ENCODE measurements around the gene TINCR.

The TINCR gene

GRCh38 chr19:5605362-5605761 is 37.6 kb upstream of the TINCR start:
- no peak for DNase-seq (ENCODE audit: insufficient read length, low spot score)
- no peak for FAIRE-seq
- TF ChIP-seq PAX5 (IDR thresholded peaks at IDR 0.05; ENCODE audit: insufficient read depth, low read length, severe bottlenecking) (no peak), POU2F2 (IDR thresholded peaks at IDR 0.05; ENCODE audit: low read depth, low read length) (no peak), TAF1 (IDR thresholded peaks at IDR 0.05; ENCODE audit: low read depth, low read length) (no peak), POLR2A (IDR thresholded peaks at IDR 0.05; ENCODE audit: low read depth, low read length) (no peak), POLR2AphosphoS5 (IDR thresholded peaks at IDR 0.05; ENCODE audit: low read depth, low read length) (no peak), SPI1 (IDR thresholded peaks at IDR 0.05; ENCODE audit: low read depth, low read length) (no peak)

DNA sequence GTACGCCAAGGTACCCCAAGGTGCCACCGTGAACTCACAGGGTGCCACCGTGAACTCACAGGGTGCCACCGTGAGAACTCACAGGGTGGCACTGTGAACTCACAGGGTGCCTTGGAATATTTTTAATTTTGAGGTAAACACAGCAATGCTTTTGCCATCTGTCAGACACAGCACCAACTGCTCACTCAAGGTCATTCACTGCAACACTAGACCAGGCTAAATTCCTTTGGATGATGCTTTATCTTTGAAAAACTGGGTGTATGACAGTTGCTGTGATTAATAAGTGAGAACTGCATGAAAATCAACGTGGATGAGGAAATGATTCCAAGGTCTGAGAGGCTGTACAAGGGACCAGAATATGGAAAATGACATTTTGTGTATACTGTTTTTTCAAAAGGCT is 35.9 kb upstream of the TINCR start:
- DNase-seq (ENCODE audit: insufficient read length, low spot score) = no peak
- TF ChIP-seq SPI1 (IDR thresholded peaks at IDR 0.05; ENCODE audit: low read depth, low read length) = no peak
- no peak for TF ChIP-seq PAX5 (IDR thresholded peaks at IDR 0.05; ENCODE audit: insufficient read depth, low read length, severe bottlenecking)
- no peak for TF ChIP-seq POLR2A (IDR thresholded peaks at IDR 0.05; ENCODE audit: low read depth, low read length)
- no peak for TF ChIP-seq POU2F2 (IDR thresholded peaks at IDR 0.05; ENCODE audit: low read depth, low read length)
- no peak for TF ChIP-seq TAF1 (IDR thresholded peaks at IDR 0.05; ENCODE audit: low read depth, low read length)
- TF ChIP-seq POLR2AphosphoS5 (IDR thresholded peaks at IDR 0.05; ENCODE audit: low read depth, low read length) = no peak
- no peak for FAIRE-seq

DNA sequence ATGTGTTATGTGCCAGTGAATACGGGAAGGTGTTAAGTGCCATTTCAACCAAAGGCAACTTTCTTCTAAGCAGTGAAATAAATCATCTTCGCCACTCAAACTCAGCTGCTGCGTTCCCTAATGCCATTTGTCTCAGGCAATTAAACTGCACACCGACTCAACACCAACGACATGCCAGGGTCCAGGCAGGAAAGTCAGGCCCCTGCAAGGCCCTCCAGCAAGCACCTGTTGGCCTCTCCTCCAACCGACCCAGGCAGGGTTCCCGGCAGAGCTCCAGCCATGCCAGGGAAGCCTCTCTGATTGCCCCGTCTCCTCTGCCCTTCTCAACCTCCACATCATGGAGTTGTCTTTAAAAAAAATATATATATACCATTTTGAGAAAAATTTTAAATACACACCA is 33.0 kb upstream of the TINCR start:
- TF ChIP-seq POLR2A (IDR thresholded peaks at IDR 0.05; ENCODE audit: low read depth, low read length) (no peak), TAF1 (IDR thresholded peaks at IDR 0.05; ENCODE audit: low read depth, low read length) (no peak), POU2F2 (IDR thresholded peaks at IDR 0.05; ENCODE audit: low read depth, low read length) (no peak), POLR2AphosphoS5 (IDR thresholded peaks at IDR 0.05; ENCODE audit: low read depth, low read length) (no peak), PAX5 (IDR thresholded peaks at IDR 0.05; ENCODE audit: insufficient read depth, low read length, severe bottlenecking) (no peak), SPI1 (IDR thresholded peaks at IDR 0.05; ENCODE audit: low read depth, low read length) (no peak)
- DNase-seq (ENCODE audit: insufficient read length, low spot score) (no peak), FAIRE-seq (no peak)

GRCh38 chr19:5595745-5596144 is 28.0 kb upstream of the TINCR start:
- no peak for DNase-seq (ENCODE audit: insufficient read length, low spot score)
- TF ChIP-seq TAF1 (IDR thresholded peaks at IDR 0.05; ENCODE audit: low read depth, low read length) (no peak), POLR2A (IDR thresholded peaks at IDR 0.05; ENCODE audit: low read depth, low read length) (no peak), POLR2AphosphoS5 (IDR thresholded peaks at IDR 0.05; ENCODE audit: low read depth, low read length) (no peak), SPI1 (IDR thresholded peaks at IDR 0.05; ENCODE audit: low read depth, low read length) (no peak), PAX5 (IDR thresholded peaks at IDR 0.05; ENCODE audit: insufficient read depth, low read length, severe bottlenecking) (no peak), POU2F2 (IDR thresholded peaks at IDR 0.05; ENCODE audit: low read depth, low read length) (no peak)
- FAIRE-seq = no peak

DNA sequence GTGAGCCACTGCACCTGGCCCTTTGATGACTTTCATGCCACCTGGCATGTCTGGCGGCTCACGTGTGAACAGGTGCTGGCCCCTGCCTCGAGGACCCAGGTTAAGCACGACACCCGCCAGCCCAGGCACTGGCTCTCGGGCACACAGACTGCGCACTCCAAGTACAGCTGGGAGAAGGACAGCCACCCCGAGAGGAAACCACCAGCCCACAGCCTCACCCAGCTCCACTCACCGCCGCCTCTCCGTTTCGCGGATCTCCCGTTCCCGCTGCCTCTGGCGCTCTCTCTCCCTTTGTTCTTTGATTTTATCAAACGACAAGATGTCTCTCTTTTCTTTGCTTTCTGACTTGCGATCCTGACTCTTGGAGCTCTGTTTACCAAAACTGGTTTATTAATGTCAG is 27.4 kb upstream of the TINCR start:
- FAIRE-seq (no peak), DNase-seq (ENCODE audit: insufficient read length, low spot score) (no peak)
- TF ChIP-seq SPI1 (IDR thresholded peaks at IDR 0.05; ENCODE audit: low read depth, low read length) = no peak
- TF ChIP-seq POU2F2 (IDR thresholded peaks at IDR 0.05; ENCODE audit: low read depth, low read length) = no peak
- TF ChIP-seq POLR2AphosphoS5 (IDR thresholded peaks at IDR 0.05; ENCODE audit: low read depth, low read length) = no peak
- no peak for TF ChIP-seq TAF1 (IDR thresholded peaks at IDR 0.05; ENCODE audit: low read depth, low read length)
- TF ChIP-seq PAX5 (IDR thresholded peaks at IDR 0.05; ENCODE audit: insufficient read depth, low read length, severe bottlenecking) = no peak
- no peak for TF ChIP-seq POLR2A (IDR thresholded peaks at IDR 0.05; ENCODE audit: low read depth, low read length)

- no peak for FAIRE-seq
- no peak for TF ChIP-seq TAF1 (IDR thresholded peaks at IDR 0.05; ENCODE audit: low read depth, low read length)
- no peak for TF ChIP-seq SPI1 (IDR thresholded peaks at IDR 0.05; ENCODE audit: low read depth, low read length)
- no peak for TF ChIP-seq POU2F2 (IDR thresholded peaks at IDR 0.05; ENCODE audit: low read depth, low read length)
- TF ChIP-seq PAX5 (IDR thresholded peaks at IDR 0.05; ENCODE audit: insufficient read depth, low read length, severe bottlenecking) = no peak
- TF ChIP-seq POLR2A (IDR thresholded peaks at IDR 0.05; ENCODE audit: low read depth, low read length) = no peak
- no peak for TF ChIP-seq POLR2AphosphoS5 (IDR thresholded peaks at IDR 0.05; ENCODE audit: low read depth, low read length)
- DNase-seq (ENCODE audit: insufficient read length, low spot score) = no peak
Measured at GRCh38 chr19:5594521-5594950, 26.8 kb upstream of the TINCR start.

- no peak for DNase-seq (ENCODE audit: insufficient read length, low spot score)
- TF ChIP-seq SPI1 (IDR thresholded peaks at IDR 0.05; ENCODE audit: low read depth, low read length) (no peak), POU2F2 (IDR thresholded peaks at IDR 0.05; ENCODE audit: low read depth, low read length) (no peak), TAF1 (IDR thresholded peaks at IDR 0.05; ENCODE audit: low read depth, low read length) (no peak), POLR2AphosphoS5 (IDR thresholded peaks at IDR 0.05; ENCODE audit: low read depth, low read length) (no peak), PAX5 (IDR thresholded peaks at IDR 0.05; ENCODE audit: insufficient read depth, low read length, severe bottlenecking) (no peak), POLR2A (IDR thresholded peaks at IDR 0.05; ENCODE audit: low read depth, low read length) (no peak)
- no peak for FAIRE-seq
Measured at GRCh38 chr19:5593343-5594255, 25.8 kb upstream of the TINCR start.

- FAIRE-seq (no peak), DNase-seq (ENCODE audit: insufficient read length, low spot score) (no peak)
- TF ChIP-seq POU2F2 (IDR thresholded peaks at IDR 0.05; ENCODE audit: low read depth, low read length) (no peak), SPI1 (IDR thresholded peaks at IDR 0.05; ENCODE audit: low read depth, low read length) (no peak), POLR2A (IDR thresholded peaks at IDR 0.05; ENCODE audit: low read depth, low read length) (no peak), TAF1 (IDR thresholded peaks at IDR 0.05; ENCODE audit: low read depth, low read length) (no peak), PAX5 (IDR thresholded peaks at IDR 0.05; ENCODE audit: insufficient read depth, low read length, severe bottlenecking) (no peak), POLR2AphosphoS5 (IDR thresholded peaks at IDR 0.05; ENCODE audit: low read depth, low read length) (no peak)
Measured at GRCh38 chr19:5592531-5593342, 25.0 kb upstream of the TINCR start.

DNA sequence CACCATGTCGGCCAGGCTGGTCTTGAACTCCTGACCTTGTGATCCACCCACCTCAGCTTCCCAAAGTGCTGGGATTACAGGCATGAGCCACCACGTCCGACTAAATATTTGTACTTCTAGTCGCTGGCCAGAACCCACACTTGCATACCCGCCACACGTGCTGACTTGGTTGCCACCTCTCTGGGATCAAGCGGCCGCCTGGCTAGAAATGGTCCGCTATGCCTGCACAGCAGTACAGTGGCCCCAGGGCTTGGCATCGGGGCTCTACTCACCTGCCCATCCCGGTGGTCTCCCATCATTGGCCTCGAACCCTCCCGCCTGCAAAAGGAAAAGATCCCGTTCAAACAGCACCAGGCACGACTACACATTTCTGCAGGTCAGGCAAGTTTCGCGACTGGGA is 23.7 kb upstream of the TINCR start:
- TF ChIP-seq POU2F2 (IDR thresholded peaks at IDR 0.05; ENCODE audit: low read depth, low read length) = no peak
- TF ChIP-seq SPI1 (IDR thresholded peaks at IDR 0.05; ENCODE audit: low read depth, low read length) = no peak
- TF ChIP-seq TAF1 (IDR thresholded peaks at IDR 0.05; ENCODE audit: low read depth, low read length) = no peak
- TF ChIP-seq POLR2A (IDR thresholded peaks at IDR 0.05; ENCODE audit: low read depth, low read length) = no peak
- TF ChIP-seq POLR2AphosphoS5 (IDR thresholded peaks at IDR 0.05; ENCODE audit: low read depth, low read length) = no peak
- no peak for TF ChIP-seq PAX5 (IDR thresholded peaks at IDR 0.05; ENCODE audit: insufficient read depth, low read length, severe bottlenecking)
- DNase-seq (ENCODE audit: insufficient read length, low spot score) = no peak
- FAIRE-seq = no peak
